Peyer's patch (tissue), 4 donors: ENCODE data around the gene KLHL41.

Experiments
- POLR2A ChIP-seq, 2 donors: fragments of 450-650 bp; IDR thresholded peaks; one replicate each; pipeline ENCODE4 v1.5.1; 2017; ENCODE audit warnings: antibody characterized with exemption in 2 of 2, mild to moderate bottlenecking in 2 of 2, moderate library complexity in 2 of 2
- TF ChIP-seq, protein P1 (sequence below), 6 experiments: fragments of 450-650 bp in 4 of 6; fragments of 200-600 bp in 2 of 6; sonication (generic) in 1 of 6; IDR thresholded peaks; one replicate each; pipeline ENCODE4 v1.5.1; 2017 to 2019; ENCODE audit warnings: antibody characterized with exemption in 6 of 6, mild to moderate bottlenecking in 3 of 6, moderate library complexity in 1 of 6

DNA sequence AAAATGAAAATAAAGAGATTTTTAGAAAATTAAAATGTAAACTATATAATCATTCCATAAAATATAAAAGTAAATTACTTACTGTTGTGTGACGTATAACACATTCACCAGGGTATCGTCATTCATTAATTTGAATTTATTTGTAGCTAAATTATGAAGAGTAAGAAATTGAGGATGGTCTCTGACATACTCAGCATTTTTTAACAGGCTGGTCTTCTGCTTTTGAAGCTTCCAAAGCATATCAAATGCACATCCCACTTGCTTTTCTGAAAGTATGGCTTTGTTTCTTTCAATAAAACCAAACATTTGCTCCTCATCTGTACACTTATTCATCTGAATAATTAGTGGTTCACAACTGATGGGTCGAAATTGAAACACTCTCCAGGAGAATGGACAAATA lies 62.1 kb downstream of the KLHL41 start:
- TF ChIP-seq, protein P1, sequence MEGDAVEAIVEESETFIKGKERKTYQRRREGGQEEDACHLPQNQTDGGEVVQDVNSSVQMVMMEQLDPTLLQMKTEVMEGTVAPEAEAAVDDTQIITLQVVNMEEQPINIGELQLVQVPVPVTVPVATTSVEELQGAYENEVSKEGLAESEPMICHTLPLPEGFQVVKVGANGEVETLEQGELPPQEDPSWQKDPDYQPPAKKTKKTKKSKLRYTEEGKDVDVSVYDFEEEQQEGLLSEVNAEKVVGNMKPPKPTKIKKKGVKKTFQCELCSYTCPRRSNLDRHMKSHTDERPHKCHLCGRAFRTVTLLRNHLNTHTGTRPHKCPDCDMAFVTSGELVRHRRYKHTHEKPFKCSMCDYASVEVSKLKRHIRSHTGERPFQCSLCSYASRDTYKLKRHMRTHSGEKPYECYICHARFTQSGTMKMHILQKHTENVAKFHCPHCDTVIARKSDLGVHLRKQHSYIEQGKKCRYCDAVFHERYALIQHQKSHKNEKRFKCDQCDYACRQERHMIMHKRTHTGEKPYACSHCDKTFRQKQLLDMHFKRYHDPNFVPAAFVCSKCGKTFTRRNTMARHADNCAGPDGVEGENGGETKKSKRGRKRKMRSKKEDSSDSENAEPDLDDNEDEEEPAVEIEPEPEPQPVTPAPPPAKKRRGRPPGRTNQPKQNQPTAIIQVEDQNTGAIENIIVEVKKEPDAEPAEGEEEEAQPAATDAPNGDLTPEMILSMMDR (IDR thresholded peaks at IDR 0.05): no peak
- TF ChIP-seq POLR2A (IDR thresholded peaks at IDR 0.05): no peak
